ENCODE measurements around the gene AOAH. TPM values are rescaled to one million over a fixed set of nuclear protein-coding genes. Genes with fewer than 3 reads are reported as not detected.
A peak's percentile ranks its signal among the peaks of the same experiment; 100 is the strongest.

Gene AOAH
- total RNA-seq, 4 donors from 2014 or later = 0.17 to 1.8 (median 1.6) TPM

GRCh38 chr7:36677769-36678437, 46.4 kb downstream of the AOAH start:
- H3K4me3 ChIP-seq = no peak overlapping the region
- H3K9me3 ChIP-seq = no peaks in the 10 kb centered on the region
- H3K27me3 ChIP-seq = no peaks in the 10 kb centered on the region
- H3K27ac ChIP-seq = no peak overlapping the region
- no peak for ATAC-seq
- TF ChIP-seq POLR2A (IDR thresholded peaks at IDR 0.05) (no peak), CTCF (IDR thresholded peaks at IDR 0.05 in 4 of 5, conservative IDR thresholded peaks at IDR 0.05 in 1 of 5) (no peak)
- intact Hi-C loops (cut with DNase I; ENCODE audit: low total_unique reads) (no loop called here), in situ Hi-C loops (cut with MboI; ENCODE audit: low sequenced_read_pairs in 4 of 4) (loop anchor here in 1 of 4 donors (25.0 kb wide), 1 partner anchor 509 kb away; no protein-coding TSS in a partner anchor)
- H3K4me1 ChIP-seq = no peaks in the 10 kb centered on the region
- H3K36me3 ChIP-seq = no peaks in the 10 kb centered on the region
- no peak for DNase-seq

GRCh38 chr7:36673703-36674102, 50.6 kb downstream of the AOAH start:
- TF ChIP-seq POLR2A (IDR thresholded peaks at IDR 0.05) (no peak), CTCF (IDR thresholded peaks at IDR 0.05 in 4 of 5, conservative IDR thresholded peaks at IDR 0.05 in 1 of 5) (no peak)
- H3K36me3 ChIP-seq = no peaks in the 10 kb centered on the region
- H3K9me3 ChIP-seq = no peaks in the 10 kb centered on the region
- ATAC-seq (no peak), DNase-seq (no peak)
- H3K4me3 ChIP-seq = no peak overlapping the region
- no peak overlapping the region for H3K27ac ChIP-seq
- H3K4me1 ChIP-seq = no peaks in the 10 kb centered on the region
- intact Hi-C loops (cut with DNase I; ENCODE audit: low total_unique reads) = no loop called here
- in situ Hi-C loops (cut with MboI; ENCODE audit: low sequenced_read_pairs in 4 of 4) = no loop called here
- H3K27me3 ChIP-seq = no peaks in the 10 kb centered on the region

GRCh38 chr7:36671432-36671829, 52.9 kb downstream of the AOAH start:
- Histone ChIP-seq H3K4me1 (no peaks in the 10 kb centered on the region), H3K36me3 (no peaks in the 10 kb centered on the region), H3K4me3 (no peak overlapping the region), H3K27ac (no peak overlapping the region), H3K9me3 (no peaks in the 10 kb centered on the region), H3K27me3 (no peaks in the 10 kb centered on the region)
- TF ChIP-seq POLR2A (IDR thresholded peaks at IDR 0.05) (no peak), CTCF (IDR thresholded peaks at IDR 0.05 in 4 of 5, conservative IDR thresholded peaks at IDR 0.05 in 1 of 5) (no peak)
- DNase-seq = no peak
- intact Hi-C loops (cut with DNase I; ENCODE audit: low total_unique reads) (no loop called here), in situ Hi-C loops (cut with MboI; ENCODE audit: low sequenced_read_pairs in 4 of 4) (no loop called here)
- no peak for ATAC-seq

GRCh38 chr7:36670585-36671431, 53.5 kb downstream of the AOAH start:
- no peak for ATAC-seq
- Histone ChIP-seq H3K36me3 (no peaks in the 10 kb centered on the region), H3K27ac (no peak overlapping the region), H3K4me3 (no peak overlapping the region), H3K27me3 (no peaks in the 10 kb centered on the region), H3K4me1 (no peaks in the 10 kb centered on the region), H3K9me3 (no peaks in the 10 kb centered on the region)
- intact Hi-C loops (cut with DNase I; ENCODE audit: low total_unique reads) = no loop called here
- DNase-seq = peak; percentile 12 to 19
- in situ Hi-C loops (cut with MboI; ENCODE audit: low sequenced_read_pairs in 4 of 4) = no loop called here
- TF ChIP-seq CTCF (IDR thresholded peaks at IDR 0.05 in 4 of 5, conservative IDR thresholded peaks at IDR 0.05 in 1 of 5) (peak; percentile 17 to 60 (median 39)), POLR2A (IDR thresholded peaks at IDR 0.05) (no peak)
